ENCODE measurements around the gene CEMIP. TPM values are rescaled to one million over a fixed set of nuclear protein-coding genes. Genes with fewer than 3 reads are reported as not detected.

The CEMIP gene
- total and polyA plus RNA-seq, 2 experiments from 2014 or later: 0.27 to 2.1 TPM

DNA sequence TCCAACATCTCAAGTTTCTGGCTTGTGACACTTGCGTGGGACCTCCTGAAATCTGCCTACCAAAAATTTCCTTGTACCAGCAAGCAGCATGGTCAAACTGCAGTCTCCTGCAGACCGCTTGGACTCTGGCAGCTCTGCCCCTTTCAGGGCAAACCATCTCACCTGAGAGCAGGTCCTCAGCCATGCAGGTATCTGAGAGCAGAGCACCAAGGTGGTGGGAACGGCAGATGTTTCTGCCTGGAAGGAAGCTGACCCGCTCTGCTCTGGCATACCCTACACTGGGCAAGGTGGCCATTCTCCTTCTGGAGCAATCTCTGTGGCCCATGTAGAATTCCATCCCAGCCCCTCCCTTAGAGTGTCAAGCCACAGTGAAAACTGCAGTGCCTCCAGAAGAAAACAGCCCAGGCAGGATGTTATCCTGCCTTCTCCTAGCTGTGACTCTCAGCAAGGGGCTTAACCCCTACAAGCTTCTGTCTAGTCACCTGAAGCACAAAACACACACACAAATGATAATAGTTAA, 188.9 kb downstream of the CEMIP start:
- Mint-ChIP-seq H3K27me3 (ENCODE audit: insufficient read depth, low read depth, poor library complexity) (peaks cover 13% of the 10 kb centered on the region), H3K9me3 (peaks cover 16% of the 10 kb centered on the region; the same call in 2 of the 3 replicates), H3K36me3 (ENCODE audit: low read depth) (peaks cover 43% of the 10 kb centered on the region), H3K4me3 (no peak overlapping the region), H3K4me1 (peaks cover 45% of the 10 kb centered on the region), H3K27ac (peak overlapping the region; percentile 73; the same call in 1 of the 2 replicates)
- Histone ChIP-seq H2AFZ (no peak overlapping the region), H3K4me2 (peak overlapping the region; percentile 52), H3K79me2 (replicated peaks; ENCODE audit: insufficient read depth) (peaks cover 26% of the 10 kb centered on the region), H3K27me3 (ENCODE audit: insufficient read depth) (no peaks in the 10 kb centered on the region), H3K27ac (ENCODE audit: low read depth) (peak overlapping the region; percentile 82), H4K20me1 (replicated peaks; ENCODE audit: insufficient read depth) (no peaks in the 10 kb centered on the region), H3K36me3 (ENCODE audit: insufficient read depth) (peaks cover 15% of the 10 kb centered on the region; the same call in 1 of the 2 replicates), H3K9me2 (ENCODE audit: insufficient read depth) (no peaks in the 10 kb centered on the region; the same call in 1 of the 2 replicates), H3K4me3 (no peak overlapping the region), H3K4me1 (ENCODE audit: insufficient read depth) (peaks cover 35% of the 10 kb centered on the region), H3F3A (replicated peaks; ENCODE audit: low read depth) (no peaks in the 10 kb centered on the region; the same call in 1 of the 2 replicates)
- ATAC-seq: no peak
- DNase-seq (ENCODE audit: low spot score): no peak
- TF ChIP-seq, protein P1, sequence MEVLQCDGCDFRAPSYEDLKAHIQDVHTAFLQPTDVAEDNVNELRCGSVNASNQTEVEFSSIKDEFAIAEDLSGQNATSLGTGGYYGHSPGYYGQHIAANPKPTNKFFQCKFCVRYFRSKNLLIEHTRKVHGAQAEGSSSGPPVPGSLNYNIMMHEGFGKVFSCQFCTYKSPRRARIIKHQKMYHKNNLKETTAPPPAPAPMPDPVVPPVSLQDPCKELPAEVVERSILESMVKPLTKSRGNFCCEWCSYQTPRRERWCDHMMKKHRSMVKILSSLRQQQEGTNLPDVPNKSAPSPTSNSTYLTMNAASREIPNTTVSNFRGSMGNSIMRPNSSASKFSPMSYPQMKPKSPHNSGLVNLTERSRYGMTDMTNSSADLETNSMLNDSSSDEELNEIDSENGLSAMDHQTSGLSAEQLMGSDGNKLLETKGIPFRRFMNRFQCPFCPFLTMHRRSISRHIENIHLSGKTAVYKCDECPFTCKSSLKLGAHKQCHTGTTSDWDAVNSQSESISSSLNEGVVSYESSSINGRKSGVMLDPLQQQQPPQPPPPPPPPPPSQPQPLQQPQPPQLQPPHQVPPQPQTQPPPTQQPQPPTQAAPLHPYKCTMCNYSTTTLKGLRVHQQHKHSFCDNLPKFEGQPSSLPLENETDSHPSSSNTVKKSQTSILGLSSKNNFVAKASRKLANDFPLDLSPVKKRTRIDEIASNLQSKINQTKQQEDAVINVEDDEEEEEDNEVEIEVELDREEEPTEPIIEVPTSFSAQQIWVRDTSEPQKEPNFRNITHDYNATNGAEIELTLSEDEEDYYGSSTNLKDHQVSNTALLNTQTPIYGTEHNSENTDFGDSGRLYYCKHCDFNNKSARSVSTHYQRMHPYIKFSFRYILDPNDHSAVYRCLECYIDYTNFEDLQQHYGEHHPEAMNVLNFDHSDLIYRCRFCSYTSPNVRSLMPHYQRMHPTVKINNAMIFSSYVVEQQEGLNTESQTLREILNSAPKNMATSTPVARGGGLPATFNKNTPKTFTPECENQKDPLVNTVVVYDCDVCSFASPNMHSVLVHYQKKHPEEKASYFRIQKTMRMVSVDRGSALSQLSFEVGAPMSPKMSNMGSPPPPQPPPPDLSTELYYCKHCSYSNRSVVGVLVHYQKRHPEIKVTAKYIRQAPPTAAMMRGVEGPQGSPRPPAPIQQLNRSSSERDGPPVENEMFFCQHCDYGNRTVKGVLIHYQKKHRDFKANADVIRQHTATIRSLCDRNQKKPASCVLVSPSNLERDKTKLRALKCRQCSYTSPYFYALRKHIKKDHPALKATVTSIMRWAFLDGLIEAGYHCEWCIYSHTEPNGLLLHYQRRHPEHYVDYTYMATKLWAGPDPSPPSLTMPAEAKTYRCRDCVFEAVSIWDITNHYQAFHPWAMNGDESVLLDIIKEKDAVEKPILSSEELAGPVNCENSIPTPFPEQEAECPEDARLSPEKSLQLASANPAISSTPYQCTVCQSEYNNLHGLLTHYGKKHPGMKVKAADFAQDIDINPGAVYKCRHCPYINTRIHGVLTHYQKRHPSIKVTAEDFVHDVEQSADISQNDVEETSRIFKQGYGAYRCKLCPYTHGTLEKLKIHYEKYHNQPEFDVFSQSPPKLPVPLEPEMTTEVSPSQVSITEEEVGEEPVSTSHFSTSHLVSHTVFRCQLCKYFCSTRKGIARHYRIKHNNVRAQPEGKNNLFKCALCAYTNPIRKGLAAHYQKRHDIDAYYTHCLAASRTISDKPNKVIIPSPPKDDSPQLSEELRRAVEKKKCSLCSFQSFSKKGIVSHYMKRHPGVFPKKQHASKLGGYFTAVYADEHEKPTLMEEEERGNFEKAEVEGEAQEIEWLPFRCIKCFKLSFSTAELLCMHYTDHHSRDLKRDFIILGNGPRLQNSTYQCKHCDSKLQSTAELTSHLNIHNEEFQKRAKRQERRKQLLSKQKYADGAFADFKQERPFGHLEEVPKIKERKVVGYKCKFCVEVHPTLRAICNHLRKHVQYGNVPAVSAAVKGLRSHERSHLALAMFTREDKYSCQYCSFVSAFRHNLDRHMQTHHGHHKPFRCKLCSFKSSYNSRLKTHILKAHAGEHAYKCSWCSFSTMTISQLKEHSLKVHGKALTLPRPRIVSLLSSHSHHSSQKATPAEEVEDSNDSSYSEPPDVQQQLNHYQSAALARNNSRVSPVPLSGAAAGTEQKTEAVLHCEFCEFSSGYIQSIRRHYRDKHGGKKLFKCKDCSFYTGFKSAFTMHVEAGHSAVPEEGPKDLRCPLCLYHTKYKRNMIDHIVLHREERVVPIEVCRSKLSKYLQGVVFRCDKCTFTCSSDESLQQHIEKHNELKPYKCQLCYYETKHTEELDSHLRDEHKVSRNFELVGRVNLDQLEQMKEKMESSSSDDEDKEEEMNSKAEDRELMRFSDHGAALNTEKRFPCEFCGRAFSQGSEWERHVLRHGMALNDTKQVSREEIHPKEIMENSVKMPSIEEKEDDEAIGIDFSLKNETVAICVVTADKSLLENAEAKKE (CRISPR knock-in tag; IDR thresholded peaks at IDR 0.05): no peak
- TF ChIP-seq STAT1 (IDR thresholded peaks at IDR 0.05; ENCODE audit: unreplicated experiment) (no peak), ZNF114 (CRISPR knock-in tag; IDR thresholded peaks at IDR 0.05) (no peak), CREB1 (CRISPR knock-in tag; IDR thresholded peaks at IDR 0.05; ENCODE audit: low read depth) (no peak), EZH2phosphoT487 (IDR thresholded peaks at IDR 0.05; ENCODE audit: unreplicated experiment) (no peak), JUNB (IDR thresholded peaks at IDR 0.05; ENCODE audit: unreplicated experiment) (no peak)
- TF ChIP-seq, protein P2, sequence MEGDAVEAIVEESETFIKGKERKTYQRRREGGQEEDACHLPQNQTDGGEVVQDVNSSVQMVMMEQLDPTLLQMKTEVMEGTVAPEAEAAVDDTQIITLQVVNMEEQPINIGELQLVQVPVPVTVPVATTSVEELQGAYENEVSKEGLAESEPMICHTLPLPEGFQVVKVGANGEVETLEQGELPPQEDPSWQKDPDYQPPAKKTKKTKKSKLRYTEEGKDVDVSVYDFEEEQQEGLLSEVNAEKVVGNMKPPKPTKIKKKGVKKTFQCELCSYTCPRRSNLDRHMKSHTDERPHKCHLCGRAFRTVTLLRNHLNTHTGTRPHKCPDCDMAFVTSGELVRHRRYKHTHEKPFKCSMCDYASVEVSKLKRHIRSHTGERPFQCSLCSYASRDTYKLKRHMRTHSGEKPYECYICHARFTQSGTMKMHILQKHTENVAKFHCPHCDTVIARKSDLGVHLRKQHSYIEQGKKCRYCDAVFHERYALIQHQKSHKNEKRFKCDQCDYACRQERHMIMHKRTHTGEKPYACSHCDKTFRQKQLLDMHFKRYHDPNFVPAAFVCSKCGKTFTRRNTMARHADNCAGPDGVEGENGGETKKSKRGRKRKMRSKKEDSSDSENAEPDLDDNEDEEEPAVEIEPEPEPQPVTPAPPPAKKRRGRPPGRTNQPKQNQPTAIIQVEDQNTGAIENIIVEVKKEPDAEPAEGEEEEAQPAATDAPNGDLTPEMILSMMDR (conservative IDR thresholded peaks at IDR 0.05; ENCODE audit: low read depth in 2 of 2): no peak
